ENCODE results near the gene FAM76B.

FAM76B gene

DNA sequence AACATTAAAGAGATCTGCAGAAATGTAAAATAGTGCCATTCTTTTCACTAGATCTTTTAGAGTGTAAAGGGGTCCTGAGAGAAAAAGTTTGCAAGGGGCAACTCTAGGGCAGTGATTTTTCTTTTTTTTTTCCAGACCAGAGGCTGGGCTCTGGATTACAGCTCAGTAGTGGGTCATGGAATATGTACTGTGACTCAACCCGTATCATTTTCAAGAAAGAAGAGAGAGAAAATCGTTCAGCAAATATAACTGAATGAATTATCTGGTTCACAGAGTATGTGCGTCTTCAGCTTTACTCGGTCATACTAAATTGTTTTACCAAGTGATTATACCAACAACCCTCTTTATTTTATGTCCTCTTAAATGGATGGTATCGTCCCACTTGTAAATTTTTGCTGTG, 4.5 kb upstream of the FAM76B start:
- peaks cover 20% of the 10 kb centered on the region for H3F3A ChIP-seq (ENCODE audit: insufficient read depth, low read length)
- no peaks in the 10 kb centered on the region for H3K27me3 ChIP-seq (replicated peaks; ENCODE audit: insufficient read depth, low read length)
- no peak for TF ChIP-seq EZH2 (optimal IDR thresholded peaks at IDR 0.05; ENCODE audit: low read depth, low read length)
- no peak for TF ChIP-seq EZH2phosphoT487 (IDR thresholded peaks at IDR 0.05; ENCODE audit: low read length)
- TF ChIP-seq CTCF (IDR thresholded peaks at IDR 0.05; ENCODE audit: low read length): no peak
- no peak overlapping the region for H3K4me3 ChIP-seq (ENCODE audit: low read length)
- no peak overlapping the region for H3K4me2 ChIP-seq (ENCODE audit: low read depth, low read length)
- no peaks in the 10 kb centered on the region for H3K36me3 ChIP-seq (replicated peaks; ENCODE audit: insufficient read depth, low read length)
- no peaks in the 10 kb centered on the region for H3K9me3 ChIP-seq (replicated peaks; ENCODE audit: insufficient read depth, low read length)
- peaks cover 77% of the 10 kb centered on the region for H3K79me2 ChIP-seq (ENCODE audit: low read length)
- no peaks in the 10 kb centered on the region for H3K9me2 ChIP-seq (replicated peaks; ENCODE audit: insufficient read depth, low read length)
- DNase-seq: no peak
- H3K27ac ChIP-seq (ENCODE audit: low read length): no peak overlapping the region
- H4K20me1 ChIP-seq (ENCODE audit: insufficient read depth, low read length): no peaks in the 10 kb centered on the region
- H2AFZ ChIP-seq (ENCODE audit: low read length): no peak overlapping the region
- peaks cover 13% of the 10 kb centered on the region for H3K4me1 ChIP-seq (ENCODE audit: low read length)
- H3K9ac ChIP-seq (ENCODE audit: low read length): no peak overlapping the region

DNA sequence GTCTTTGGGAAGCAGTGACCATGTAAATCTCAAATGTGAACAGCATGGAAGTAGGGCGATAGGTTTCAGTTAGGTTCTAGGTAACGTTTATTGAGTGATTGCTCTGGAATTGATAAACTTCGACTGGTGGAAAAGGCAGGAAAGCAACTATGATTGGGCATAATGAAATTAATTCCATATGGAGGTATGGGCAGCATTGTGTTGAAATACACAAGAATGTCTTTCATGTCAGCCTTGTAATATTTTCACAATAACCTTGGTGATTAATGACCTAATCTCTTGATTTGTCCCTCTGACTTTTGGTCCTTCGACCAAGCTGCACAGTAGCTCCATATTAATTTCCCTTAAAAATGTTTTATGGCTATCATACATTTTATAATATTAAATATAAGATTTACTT, 3.5 kb upstream of the FAM76B start:
- peaks cover 83% of the 10 kb centered on the region for H3K79me2 ChIP-seq (ENCODE audit: low read length)
- no peak for DNase-seq

DNA sequence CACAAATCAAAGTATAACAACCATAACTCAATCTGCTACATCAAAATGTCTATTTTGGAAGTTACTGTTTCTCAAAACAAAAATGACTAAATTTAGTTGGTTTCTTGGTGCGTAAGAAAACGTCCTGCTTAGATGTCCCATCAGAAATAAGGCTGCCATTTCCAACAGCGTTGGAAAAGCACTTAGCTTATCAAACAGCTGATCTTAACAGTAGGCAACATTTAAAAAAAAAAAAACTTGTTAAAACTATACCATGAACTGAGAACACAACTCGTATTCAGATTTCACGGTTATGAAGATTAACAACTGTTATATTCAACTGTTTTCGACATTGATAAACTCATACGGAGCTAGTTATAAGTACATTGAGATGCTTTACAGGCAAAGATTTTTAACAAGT, 3.1 kb upstream of the FAM76B start:
- Histone ChIP-seq H3F3A (ENCODE audit: insufficient read depth, low read length) (peaks cover 27% of the 10 kb centered on the region), H3K4me1 (ENCODE audit: low read length) (peaks cover 22% of the 10 kb centered on the region), H3K9ac (ENCODE audit: low read length) (no peak overlapping the region), H2AFZ (ENCODE audit: low read length) (no peak overlapping the region), H3K4me2 (ENCODE audit: low read depth, low read length) (no peak overlapping the region), H3K36me3 (replicated peaks; ENCODE audit: insufficient read depth, low read length) (no peaks in the 10 kb centered on the region), H3K79me2 (ENCODE audit: low read length) (peaks cover 85% of the 10 kb centered on the region), H3K27ac (ENCODE audit: low read length) (no peak overlapping the region), H3K27me3 (replicated peaks; ENCODE audit: insufficient read depth, low read length) (no peaks in the 10 kb centered on the region), H3K4me3 (ENCODE audit: low read length) (no peak overlapping the region), H4K20me1 (ENCODE audit: insufficient read depth, low read length) (no peaks in the 10 kb centered on the region), H3K9me2 (replicated peaks; ENCODE audit: insufficient read depth, low read length) (no peaks in the 10 kb centered on the region), H3K9me3 (replicated peaks; ENCODE audit: insufficient read depth, low read length) (no peaks in the 10 kb centered on the region)
- TF ChIP-seq EZH2 (optimal IDR thresholded peaks at IDR 0.05; ENCODE audit: low read depth, low read length) (no peak), EZH2phosphoT487 (IDR thresholded peaks at IDR 0.05; ENCODE audit: low read length) (no peak), CTCF (IDR thresholded peaks at IDR 0.05; ENCODE audit: low read length) (no peak)
- DNase-seq: no peak

More for the DNA sequence above, 3.5 kb upstream of the FAM76B start:
- TF ChIP-seq CTCF (IDR thresholded peaks at IDR 0.05; ENCODE audit: low read length) (no peak), EZH2 (optimal IDR thresholded peaks at IDR 0.05; ENCODE audit: low read depth, low read length) (no peak), EZH2phosphoT487 (IDR thresholded peaks at IDR 0.05; ENCODE audit: low read length) (no peak)
- no peak overlapping the region for H3K4me3 ChIP-seq (ENCODE audit: low read length)
- H3F3A ChIP-seq (ENCODE audit: insufficient read depth, low read length): peaks cover 27% of the 10 kb centered on the region
- H3K9me3 ChIP-seq (replicated peaks; ENCODE audit: insufficient read depth, low read length): no peaks in the 10 kb centered on the region
- H3K27ac ChIP-seq (ENCODE audit: low read length): no peak overlapping the region
- H3K9me2 ChIP-seq (replicated peaks; ENCODE audit: insufficient read depth, low read length): no peaks in the 10 kb centered on the region
- H2AFZ ChIP-seq (ENCODE audit: low read length): no peak overlapping the region
- no peak overlapping the region for H3K9ac ChIP-seq (ENCODE audit: low read length)
- no peaks in the 10 kb centered on the region for H3K27me3 ChIP-seq (replicated peaks; ENCODE audit: insufficient read depth, low read length)
- no peaks in the 10 kb centered on the region for H3K36me3 ChIP-seq (replicated peaks; ENCODE audit: insufficient read depth, low read length)
- no peaks in the 10 kb centered on the region for H4K20me1 ChIP-seq (ENCODE audit: insufficient read depth, low read length)
- H3K4me2 ChIP-seq (ENCODE audit: low read depth, low read length): no peak overlapping the region
- peaks cover 18% of the 10 kb centered on the region for H3K4me1 ChIP-seq (ENCODE audit: low read length)

Data from MM.1S (cell line).